ENCODE data around the gene ADAMTS9. TPM values are rescaled to one million over a fixed set of nuclear protein-coding genes. Genes with fewer than 3 reads are reported as not detected.

ADAMTS9 gene
- total and polyA plus RNA-seq, 9 of the 15 experiments (the other 6 are each of a cell fraction or from before 2014, with no cell fraction given), result 0.05 to 0.32 (median 0.13) TPM; not detected in 2

- POLR2A ChIA-PET, result no interaction called here
- in situ Hi-C loops (cut with MboI), result no loop called here
- H3K4me1 ChIP-seq (replicated peaks in 1 of 2; ENCODE audit: control insufficient read depth in 2 of 2, insufficient read depth in 2 of 2, low read length in 2 of 2), result no peaks in the 10 kb centered on the region
- no TSS peak for BruUV-seq (replicated peaks)
- H3K9ac ChIP-seq (ENCODE audit: insufficient read depth in 1 of 2, low read depth in 2 of 2, low read length in 2 of 2), result no peak overlapping the region
- H3K27ac ChIP-seq (ENCODE audit: extremely low read depth, low read depth, low read length), result no peak overlapping the region
- intact Hi-C loops (cut with micrococcal nuclease), result no loop called here
- no peaks in the 10 kb centered on the region for H3K79me2 ChIP-seq (ENCODE audit: control insufficient read depth, insufficient read depth, low read length)
- no peak overlapping the region for H3K4me3 ChIP-seq
- H3K36me3 ChIP-seq (ENCODE audit: control insufficient read depth, insufficient read depth, low read length), result no peaks in the 10 kb centered on the region
- no peak for ATAC-seq
- DNase-seq (ENCODE audit: extremely low read depth in 1 of 4, low spot score in 3 of 4), result no peak
- no peaks in the 10 kb centered on the region for H4K20me1 ChIP-seq (replicated peaks; ENCODE audit: control insufficient read depth, insufficient read depth, low read length)
- CTCF ChIA-PET (ENCODE audit: low intra/inter-chr PET ratio), result no interaction called here
- H2AFZ ChIP-seq (ENCODE audit: low read depth, low read length), result no peak overlapping the region
- H3K9me3 ChIP-seq (replicated peaks; ENCODE audit: control insufficient read depth, insufficient read depth, low read depth, low read length), result no peaks in the 10 kb centered on the region
- WGBS (ENCODE audit: insufficient coverage, low coverage, missing lambda C conversion rate), result 0% methylated on average over 3 of the region's 3 CpGs
- H3K27me3 ChIP-seq (ENCODE audit: control insufficient read depth in 2 of 2, insufficient read depth in 2 of 2, low read length in 2 of 2), result no peaks in the 10 kb centered on the region; a peak in 1 of 5 replicates
- TF ChIP-seq ZNF23 (CRISPR knock-in tag; IDR thresholded peaks at IDR 0.05) (no peak), ZNF408 (CRISPR knock-in tag; IDR thresholded peaks at IDR 0.05; ENCODE audit: low read depth) (no peak)
- TF ChIP-seq, protein P1, sequence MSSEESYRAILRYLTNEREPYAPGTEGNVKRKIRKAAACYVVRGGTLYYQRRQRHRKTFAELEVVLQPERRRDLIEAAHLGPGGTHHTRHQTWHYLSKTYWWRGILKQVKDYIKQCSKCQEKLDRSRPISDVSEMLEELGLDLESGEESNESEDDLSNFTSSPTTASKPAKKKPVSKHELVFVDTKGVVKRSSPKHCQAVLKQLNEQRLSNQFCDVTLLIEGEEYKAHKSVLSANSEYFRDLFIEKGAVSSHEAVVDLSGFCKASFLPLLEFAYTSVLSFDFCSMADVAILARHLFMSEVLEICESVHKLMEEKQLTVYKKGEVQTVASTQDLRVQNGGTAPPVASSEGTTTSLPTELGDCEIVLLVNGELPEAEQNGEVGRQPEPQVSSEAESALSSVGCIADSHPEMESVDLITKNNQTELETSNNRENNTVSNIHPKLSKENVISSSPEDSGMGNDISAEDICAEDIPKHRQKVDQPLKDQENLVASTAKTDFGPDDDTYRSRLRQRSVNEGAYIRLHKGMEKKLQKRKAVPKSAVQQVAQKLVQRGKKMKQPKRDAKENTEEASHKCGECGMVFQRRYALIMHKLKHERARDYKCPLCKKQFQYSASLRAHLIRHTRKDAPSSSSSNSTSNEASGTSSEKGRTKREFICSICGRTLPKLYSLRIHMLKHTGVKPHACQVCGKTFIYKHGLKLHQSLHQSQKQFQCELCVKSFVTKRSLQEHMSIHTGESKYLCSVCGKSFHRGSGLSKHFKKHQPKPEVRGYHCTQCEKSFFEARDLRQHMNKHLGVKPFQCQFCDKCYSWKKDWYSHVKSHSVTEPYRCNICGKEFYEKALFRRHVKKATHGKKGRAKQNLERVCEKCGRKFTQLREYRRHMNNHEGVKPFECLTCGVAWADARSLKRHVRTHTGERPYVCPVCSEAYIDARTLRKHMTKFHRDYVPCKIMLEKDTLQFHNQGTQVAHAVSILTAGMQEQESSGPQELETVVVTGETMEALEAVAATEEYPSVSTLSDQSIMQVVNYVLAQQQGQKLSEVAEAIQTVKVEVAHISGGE (CRISPR knock-in tag; IDR thresholded peaks at IDR 0.05), result peak in 1 of 3 experiments; percentile 72; a peak in 1 of 6 replicates
- no peaks in the 10 kb centered on the region for H3K9me1 ChIP-seq (ENCODE audit: control insufficient read depth, insufficient read depth, low read length)
- FAIRE-seq, result no peak
- H3K4me2 ChIP-seq (ENCODE audit: insufficient read depth, low read length), result no peak overlapping the region
Measured at GRCh38 chr3:64664397-64664796, 23.4 kb downstream of the ADAMTS9 start.

All from K562 (cell line).